HT1080 (cell line): ENCODE results near the gene BAHCC1. TPM values are rescaled to one million over a fixed set of nuclear protein-coding genes. Genes with fewer than 3 reads are reported as not detected.

ENCODE experiments used
- DNase-seq: peaks from one replicate; pipeline ENCODE4 v3.0.0-alpha.2; 2015; ENCODE audit warnings: low read depth
- total RNA-seq: library from RNA; depleted of rRNA; stranded (reverse); fragments of >200 nt; shearing (Covaris generic); gene quantifications from 2 replicates; pipeline ENCODE4 v1.2.3, GENCODE V29; 2014

BAHCC1 gene
- total RNA-seq, 1 experiment from 2014 or later: 0.43 TPM

DNA sequence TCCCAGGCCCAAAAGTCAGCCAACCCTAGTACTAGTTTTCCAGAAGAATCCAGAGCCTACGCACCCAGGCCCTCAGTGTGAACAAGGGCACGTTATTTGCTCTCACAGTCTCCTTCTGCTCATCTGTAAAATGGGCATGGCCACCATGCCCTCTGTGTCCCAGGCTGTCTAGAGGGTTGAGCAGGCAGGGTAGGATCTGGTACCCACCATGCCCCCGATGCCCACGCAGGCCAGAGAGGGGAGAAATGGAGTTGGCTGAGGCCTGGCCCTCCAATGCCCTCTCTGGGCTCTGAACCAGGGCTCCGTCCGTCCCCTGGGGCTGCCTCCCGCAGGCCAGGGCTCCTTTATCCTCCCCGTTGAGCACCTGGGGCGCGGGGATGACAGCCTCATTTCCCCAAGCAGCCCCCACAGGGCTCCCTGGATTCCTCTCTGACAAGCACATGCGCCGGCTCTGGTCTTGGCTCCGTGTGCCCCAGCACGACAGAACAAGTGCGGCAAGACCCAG, 9.1 kb upstream of the BAHCC1 start:
- DNase-seq: no peak

DNA sequence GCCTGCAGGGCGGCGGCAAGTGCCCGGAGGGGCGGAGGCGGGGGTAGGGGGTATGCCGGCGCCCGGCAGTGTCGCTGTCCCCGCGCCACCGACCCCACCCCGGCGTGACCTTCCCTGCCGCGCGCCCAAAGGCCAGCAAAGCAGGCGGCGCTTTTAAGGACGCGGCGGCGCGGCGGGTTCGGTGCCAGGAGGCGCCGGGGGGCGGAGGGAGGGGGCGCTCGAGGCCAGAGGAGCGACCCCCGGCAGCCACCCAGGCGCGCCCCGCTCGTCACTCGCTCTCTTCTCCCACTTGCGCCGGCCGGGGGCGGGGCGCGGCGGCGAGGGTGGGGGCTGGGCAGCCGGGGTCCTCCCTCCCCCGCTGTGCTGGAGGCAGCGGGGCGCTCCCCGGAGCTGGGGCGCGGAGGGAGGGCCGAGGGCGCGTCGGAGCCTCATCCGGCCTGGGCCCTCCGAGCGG, 8.6 kb upstream of the BAHCC1 start:
- DNase-seq: no peak

DNA sequence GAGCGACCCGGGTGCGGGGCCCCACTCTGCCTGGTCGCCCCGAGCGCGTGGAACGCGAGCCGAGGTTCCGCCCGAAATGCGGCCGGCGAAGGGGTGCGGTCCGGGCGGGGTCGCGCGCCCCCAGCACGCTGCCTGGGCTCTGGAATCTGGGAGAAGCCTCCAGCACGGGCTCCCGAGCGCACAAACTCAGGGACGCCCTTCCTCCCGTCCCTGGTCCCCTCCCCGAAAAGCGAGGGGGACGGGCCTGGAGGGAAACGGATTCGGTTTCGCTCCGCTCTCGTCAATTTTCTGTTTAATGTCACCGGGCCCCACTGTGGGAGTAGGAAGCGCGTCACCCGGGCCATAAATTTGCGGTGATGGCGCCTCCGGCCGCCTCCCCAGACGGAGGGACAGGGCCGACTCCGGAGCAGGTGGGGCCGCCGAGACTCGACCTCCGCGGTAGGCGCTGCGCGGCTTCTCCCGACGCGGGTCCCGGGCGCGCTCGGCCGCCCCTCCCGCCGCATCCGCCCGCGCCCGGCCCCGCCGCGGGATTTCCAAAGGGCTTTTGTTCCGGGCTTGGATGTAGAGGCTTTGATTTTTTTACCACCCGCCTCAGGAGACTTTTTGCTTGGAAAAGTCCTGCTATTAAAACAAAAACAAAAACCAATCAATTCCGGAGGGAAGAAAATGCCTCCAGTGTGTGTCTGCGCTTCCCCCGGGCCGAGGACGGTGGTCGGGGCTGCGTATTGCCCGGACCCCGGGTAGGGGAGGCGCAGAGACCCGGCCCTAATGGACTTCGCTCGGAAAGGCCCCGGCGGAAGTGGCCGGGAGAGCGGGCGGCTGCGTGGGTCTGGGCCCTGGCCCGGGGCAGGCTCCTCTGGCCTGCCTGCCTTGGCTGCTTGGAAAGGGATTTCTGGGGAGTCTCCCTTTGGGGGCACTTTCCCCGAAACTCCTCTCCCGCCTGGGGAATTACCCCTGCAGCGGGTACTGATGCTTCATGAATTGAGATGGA, 7.9 kb upstream of the BAHCC1 start:
- DNase-seq: no peak

DNA sequence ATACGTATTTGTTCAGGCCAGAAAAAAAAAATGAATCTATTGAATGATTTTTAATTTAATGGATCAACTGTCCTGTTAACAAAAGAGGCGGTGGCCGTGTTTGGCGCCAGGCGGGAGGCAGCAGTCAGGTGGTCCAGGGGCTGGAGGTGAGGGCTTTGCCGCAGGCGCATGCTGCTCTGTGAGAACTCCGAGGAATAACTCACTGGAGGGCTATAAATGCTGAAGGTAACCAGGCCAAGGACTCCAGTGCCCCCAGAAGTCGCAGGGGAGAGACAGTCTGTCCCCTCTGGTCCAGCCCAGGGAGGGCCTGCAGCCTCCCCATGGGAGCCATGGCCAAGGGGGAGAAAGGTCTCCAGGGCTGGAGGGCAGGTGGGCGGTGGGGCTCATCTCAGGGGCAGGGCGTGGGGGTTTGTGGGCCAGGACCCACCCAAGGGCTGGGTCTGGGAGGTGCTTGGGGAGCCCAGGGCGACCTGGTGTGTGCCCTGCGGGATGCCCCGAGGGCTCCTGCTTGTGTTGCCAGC, 7.1 kb upstream of the BAHCC1 start:
- DNase-seq: no peak

DNA sequence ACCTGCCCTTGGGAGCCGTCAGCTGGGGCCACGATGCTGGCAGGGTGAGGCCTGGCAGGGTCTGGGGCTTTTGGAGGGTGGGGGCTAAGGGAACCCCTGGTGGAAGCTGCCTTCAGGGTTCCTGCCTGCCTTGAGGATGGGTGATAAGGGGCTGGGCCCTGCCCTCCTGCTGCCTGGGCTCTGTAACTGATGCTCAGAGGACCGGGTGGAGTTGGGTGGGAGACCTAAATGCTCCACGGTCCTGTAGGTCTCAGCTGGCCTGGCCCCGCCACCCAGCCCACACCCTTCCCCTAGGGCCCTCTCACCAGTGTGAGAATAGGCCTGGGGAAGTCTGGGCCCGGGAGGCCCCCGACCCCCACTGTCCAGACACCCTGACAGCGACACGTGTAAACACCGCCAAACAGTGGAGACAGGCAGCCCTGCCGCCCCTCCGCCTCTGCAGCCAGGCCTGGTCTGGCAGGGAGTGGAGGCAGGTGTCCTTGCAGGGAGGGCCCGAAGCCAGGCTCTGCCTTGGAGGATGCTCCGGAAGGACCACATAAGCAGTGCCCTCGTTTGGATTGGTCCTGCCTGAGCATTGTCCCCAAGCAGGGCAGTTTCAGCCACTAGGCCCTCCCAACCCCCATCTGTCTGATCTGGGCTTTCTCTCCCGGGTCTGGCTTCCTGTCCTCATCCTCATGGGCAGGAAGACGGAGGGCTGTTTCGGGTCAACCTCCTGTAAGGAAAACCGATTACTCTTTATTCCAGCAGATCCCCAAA, 6.5 kb upstream of the BAHCC1 start:
- DNase-seq: no peak

DNA sequence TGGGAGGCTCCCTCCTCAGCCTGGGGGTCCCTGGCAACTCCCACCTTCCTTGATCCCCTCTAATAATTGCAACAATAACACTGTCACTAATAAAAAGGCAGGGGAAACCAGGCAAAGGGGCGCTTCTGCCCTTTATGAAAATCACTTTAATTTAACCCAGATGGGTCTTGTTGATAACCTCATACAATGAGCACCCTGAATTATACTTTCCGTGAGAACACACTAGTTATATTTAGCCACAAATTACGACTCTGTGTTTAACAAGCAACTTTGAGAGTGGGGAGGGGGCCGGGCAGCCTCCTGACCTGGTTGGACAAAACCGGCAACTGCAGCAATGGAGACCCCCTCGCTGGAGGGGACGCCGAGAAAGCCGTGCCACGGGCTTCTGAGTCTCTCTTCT, 5.7 kb upstream of the BAHCC1 start:
- DNase-seq: no peak

DNA sequence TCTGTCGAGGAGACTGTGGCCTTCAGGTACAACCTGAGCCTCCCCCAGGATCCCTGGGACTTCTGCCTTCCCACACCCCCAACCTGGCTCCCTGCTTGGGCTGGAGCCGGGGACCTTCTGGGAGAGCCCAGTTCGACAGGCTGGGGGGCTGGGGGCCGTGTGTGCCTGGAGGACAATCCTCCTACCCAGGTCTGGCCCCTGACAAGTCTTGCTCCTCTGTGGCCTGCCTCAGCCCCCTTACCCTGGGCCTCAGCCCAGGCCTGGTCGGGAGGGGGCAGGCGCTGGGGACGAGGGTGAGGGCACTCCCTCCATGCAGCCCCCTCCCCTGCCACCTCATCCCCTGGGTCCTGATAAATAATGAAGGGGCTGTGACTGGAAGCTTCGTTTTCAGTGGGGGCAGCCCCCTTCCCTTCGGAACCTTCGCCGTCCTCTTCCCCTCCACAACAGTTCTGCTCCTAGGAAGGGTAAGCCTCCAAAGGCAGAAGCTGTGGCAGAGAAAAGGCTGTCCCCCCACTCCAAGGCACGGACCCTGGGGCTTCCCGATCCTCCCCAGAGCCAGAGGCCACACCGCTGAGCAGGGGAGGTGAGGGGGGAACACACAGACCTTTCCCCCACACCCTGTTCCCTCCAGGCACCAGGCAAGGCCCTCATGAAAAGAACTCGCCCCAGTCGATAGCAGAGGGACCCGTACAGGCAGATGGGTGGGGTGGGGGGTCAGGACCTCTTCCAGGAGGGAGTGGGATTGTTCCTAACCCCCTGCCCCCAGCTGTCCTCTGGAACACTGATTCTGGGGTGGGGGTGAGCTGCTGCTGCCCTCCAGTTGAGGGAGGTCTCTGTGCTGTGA, 5.0 kb upstream of the BAHCC1 start:
- DNase-seq: no peak

DNA sequence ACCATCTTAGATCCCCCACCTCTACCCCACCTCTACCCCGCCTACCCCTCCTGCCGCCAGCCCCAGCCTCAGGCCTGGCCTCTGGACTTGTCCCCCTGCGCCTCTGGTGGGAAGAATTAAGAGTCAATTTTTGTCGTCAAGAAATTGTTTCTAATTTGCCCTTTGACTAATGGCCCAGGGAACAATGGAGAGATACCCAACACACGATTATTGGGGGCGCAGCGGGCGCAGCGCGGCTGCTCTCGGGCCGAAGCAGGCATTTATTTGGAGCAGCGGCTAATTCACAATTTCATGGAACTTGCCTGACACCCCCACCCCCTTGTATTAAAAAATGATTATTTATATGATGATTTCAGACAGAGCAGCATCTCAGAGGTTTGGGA, 4.4 kb upstream of the BAHCC1 start:
- DNase-seq: no peak

DNA sequence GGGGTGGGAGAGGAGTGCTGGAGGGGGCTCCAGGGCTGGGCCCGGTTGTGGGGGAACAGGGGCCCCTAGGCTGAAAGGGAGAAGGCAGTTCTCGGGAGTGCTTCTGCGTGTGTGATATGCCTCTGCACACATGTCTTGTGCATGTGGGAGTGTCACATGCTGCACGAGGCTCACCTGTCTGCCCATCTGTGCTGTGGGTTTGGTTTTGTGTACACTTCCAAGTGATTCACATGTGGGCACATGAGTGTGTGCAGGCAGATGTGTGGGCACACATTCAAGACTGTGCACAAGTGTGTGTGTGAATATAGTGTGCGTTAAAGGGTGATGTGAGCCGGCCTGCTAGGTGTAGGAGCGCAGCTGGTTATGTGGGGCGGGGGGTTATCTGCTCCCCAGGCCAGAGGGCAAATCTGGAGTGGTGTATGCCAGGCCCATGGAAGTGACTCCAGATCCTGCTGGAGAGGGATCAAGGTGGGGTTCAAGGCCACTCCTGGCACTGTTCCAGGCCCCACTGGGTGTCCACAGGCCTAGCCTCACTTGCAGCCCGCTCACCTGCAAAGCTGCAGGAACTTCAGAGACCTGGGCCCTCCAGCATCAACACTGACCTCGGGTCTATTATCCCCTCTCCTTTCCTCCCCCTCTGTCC, 3.8 kb upstream of the BAHCC1 start:
- no peak for DNase-seq

DNA sequence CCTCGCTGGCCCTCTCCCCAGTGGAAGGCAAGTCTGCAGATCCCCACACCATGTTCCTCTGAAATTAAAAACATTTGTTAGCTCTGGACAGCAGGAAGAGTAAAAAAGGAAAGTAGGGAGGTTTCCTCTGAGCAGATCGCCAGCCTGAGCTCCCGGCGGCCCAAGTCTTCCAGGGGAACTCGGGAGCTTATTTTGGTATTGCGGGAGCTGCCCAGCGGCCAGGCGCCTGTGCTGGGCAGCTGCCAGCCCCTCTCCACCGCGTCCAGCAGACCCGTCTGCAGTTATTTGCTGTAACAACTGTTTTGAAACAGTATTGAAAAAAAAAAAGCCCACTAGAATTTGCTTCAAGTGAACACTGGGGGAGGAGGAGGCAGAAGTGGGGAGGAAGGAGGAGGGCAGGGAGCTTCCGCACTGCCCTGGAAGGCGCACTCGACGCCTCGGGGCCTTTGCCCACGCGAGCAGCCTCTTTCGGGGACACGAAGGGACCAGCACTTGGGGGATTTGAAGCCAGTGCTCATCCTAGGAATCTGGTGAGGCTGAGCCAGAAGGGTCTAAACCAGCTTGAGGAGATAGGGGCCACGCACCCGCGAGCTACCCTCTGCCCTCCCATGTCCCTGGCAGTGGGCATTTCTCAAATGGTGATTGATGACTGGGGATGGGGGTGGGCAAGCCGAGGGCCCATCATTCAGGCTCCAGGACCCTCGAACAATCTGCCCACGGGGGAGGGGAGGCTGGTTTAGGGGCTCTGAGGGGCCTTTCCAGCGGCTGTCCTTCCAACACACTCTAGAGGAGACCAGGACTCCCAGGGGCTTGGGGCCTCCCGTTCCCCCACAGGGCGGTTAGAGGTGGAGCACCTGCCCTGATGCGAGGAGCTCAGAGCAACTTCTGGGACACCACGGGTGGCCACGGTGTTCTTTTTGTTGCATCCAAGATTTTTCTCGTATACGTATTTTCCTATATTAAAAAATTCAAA, 3.0 kb upstream of the BAHCC1 start:
- DNase-seq: no peak

DNA sequence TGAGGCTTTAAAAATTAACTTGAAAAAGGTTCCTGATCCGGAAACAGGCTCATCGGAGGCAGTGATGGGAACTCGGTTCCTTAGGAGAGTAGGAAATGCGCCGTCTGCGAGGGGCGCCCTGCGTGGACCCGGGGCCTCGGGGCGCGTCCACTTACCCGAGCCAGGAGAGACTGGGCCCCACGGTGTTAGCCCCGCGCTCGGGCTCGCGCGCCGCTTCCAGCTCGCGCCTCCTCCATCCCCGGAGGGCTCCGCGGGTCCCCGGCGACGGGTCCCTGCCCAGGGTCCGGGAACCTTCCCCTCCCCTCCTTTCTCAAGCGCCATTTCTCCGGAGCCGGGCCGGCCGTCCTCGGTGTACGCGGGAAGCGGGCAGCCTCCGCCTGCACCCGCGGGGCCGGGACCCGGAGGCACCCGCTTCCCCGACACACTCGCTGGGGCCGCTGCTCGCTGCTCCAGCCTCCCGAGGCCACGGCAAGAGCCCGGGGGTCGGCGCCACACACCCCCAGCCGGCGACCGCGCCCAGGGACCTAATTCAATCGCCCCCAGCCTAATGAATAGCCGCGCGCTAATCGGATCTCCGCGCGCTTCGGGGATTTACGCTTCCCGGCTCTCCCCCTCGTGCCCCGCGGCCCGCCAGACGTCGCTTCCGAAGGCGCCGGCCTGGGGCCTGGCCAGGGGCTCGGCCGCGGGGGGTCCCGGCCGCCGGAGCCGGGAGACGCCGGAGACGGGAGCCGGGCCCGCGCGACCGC, 2.2 kb upstream of the BAHCC1 start:
- DNase-seq: no peak

DNA sequence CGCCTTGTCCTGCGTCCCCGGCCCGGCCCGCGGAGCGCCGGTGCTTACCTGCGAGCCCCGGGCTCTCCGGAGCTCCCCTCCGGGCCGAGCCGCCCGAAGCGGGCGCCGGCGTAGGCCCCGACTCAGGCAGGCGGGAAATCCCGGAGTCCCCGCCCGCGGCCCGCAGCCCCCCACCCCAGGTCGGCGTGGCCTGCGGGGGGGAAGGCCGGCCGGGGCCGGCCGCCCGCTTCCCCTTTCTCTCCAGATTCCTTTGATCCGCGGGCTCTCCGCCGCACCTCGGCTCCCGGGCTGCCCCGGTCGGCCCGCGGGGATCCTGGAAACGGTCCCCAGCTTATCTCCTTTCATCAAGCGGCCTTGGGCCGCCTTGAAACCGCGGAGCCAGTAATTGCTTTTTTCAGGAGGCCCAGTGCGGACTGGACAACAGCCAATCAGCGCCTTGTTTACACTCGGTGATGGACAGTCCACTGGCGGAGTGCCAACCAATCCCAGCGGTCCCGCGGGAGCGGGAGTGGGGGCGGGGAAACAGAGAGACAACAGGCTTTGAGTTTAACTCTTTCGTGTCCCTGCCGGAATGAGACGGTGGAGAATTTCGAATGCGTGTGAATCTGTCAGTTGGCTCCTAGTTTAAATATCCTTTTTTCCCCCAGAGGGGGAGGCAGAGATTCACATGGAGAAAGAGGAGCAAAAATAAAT, 1.4 kb upstream of the BAHCC1 start:
- peak; percentile 98 for DNase-seq

DNA sequence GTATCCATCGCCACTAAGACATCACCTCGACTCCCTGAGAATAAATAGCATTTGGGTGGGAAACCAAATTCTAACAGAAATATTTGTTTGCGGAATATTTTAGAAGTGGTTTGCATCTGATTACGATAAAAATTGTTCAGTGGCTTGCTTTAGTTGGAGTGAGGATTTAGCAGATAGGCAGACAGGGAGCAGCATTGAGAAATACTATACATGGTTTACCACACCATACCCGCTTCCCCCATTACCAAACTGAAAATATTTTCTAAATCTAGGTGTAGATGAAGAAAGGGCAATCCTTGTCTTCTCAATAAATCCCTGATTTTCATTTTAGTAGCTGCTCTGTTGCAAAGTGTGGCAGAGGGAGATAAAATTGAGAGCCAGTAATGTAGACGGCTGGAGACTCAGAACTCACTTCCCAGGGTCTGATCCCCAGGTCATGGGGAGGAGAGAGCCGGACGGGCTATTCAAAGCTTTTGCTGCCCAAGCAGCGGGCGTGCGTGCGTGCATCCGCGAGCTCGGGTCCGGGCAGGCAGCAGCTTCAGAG, 808 bp upstream of the BAHCC1 start:
- DNase-seq: no peak

DNA sequence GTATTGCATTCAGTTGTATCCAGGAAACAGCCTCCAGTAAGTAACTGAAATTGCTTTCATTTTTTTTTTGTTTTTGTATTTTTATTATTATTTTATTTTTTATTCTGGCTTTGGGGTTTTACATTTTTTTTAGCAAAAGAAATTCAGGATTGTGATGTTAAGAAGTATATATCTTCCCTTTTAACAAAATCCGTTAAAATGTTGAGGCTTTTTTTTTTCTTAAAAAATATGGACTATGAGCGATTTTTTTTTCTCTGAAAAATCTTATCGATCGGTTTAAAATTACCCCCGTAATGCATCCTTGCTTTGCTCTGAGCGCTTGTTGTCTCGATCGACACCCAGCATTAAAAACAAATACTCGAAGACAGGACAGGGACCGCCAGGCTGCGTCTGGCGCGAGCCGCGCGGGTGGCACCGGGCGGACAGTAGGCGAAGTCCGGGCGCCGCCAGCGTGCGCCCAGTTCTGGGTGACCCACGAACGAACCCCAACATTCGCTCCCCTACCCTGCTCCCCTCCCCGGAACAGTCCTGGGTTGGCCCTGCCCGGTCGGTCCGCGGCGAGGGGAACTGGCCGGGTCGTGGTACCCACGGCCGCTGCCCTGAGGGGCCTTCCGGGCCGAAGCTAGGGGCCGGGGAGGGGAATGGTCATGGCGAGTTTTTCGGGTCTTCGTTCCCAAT, 482 bp downstream of the BAHCC1 start:
- no peak for DNase-seq

DNA sequence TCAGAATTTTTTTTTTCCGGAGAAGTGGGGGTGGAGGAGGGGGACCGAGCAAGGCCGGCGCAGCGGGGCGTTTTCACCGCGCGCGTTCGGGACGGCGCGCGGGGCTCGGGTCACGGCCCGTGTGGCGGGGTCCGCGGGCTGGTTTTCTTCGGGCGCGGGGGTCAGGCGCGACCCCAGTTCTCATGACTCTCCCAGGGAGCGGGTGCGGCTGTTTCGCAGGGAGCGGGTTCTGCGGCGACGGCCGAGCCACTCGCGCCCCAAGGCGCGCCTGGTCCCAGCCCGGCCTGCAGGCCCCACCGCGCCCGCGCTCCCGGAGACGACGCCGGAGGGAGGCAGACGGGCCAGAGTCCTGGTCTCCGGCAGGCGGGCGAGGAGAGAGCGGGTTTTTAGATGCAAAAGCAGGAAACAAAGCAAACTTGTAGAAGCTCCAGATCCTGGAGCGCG, 1.0 kb downstream of the BAHCC1 start:
- no peak for DNase-seq

DNA sequence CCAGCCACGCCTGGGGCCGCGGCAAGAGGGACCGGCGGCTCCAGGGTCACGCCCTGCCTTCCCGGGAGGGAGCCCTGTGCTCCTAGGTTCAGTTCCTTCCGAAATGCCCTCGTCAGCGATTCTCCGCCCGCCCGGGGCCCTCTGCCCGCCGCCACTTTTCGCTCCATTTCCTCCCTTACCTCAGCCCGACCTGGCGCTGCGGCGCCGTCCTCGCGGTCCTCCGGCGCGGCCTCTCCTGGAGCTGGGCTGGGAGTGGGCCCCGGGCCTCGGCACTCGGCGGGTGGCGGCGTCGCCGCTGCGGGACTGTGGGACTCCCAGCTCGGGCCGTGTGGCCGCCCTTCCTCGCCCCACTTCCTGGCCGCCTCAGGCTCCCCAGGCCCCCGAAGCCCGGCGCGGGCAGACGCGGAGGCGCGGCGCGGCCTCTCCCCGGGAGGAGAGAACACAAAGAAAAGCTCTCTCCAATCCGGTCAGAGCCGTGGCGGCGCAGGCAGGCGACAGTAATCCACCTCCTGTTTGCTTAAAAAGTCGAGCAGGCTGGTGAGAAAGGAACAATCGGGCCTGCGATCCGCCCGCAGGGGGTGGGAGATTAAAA, 1.6 kb downstream of the BAHCC1 start:
- no peak for DNase-seq
